Neural progenitor cell (in vitro differentiated cells): ENCODE data around the gene INPP5K.

Experiments used
- CTCF ChIP-seq: fragments of 200-600 bp; sonication (generic); IDR thresholded peaks from 2 replicates; pipeline ENCODE4 v1.5.1; 2017; ENCODE audit warnings: antibody characterized with exemption, mild to moderate bottlenecking
- EZH2 ChIP-seq: fragments of 200-600 bp; sonication (generic); IDR thresholded peaks from 2 replicates; pipeline ENCODE4 v1.6.1; 2017; ENCODE audit warnings: antibody characterized with exemption, mild to moderate bottlenecking, moderate library complexity
- EZH2phosphoT487 ChIP-seq: fragments of 200-600 bp; sonication (generic); IDR thresholded peaks from 2 replicates; pipeline ENCODE4 v1.6.1; 2017; ENCODE audit warnings: antibody characterized with exemption

- TF ChIP-seq EZH2 = no peak
- no peak for TF ChIP-seq CTCF
- TF ChIP-seq EZH2phosphoT487 = no peak
Measured at GRCh38 chr17:1475321-1475854, 41.0 kb downstream of the INPP5K start.
